A549 treated with AZD9567 at 1 μM for 4 hours (cell line): Measurements from ENCODE around the gene IL1RL1. TPM values are rescaled to one million over a fixed set of nuclear protein-coding genes. Genes with fewer than 3 reads are reported as not detected.

ENCODE experiments used
- total RNA-seq: library from RNA; stranded (reverse); fragments of 200-300 nt; extraction: Qiagen RNA extraction; gene quantifications from 5 replicates; pipeline ENCODE4 v1.2.3, GENCODE V29; 2022; ENCODE audit not compliant: insufficient read depth

The IL1RL1 gene
- 0.71 to 3.1 TPM (median 1.0 TPM) in 5 replicates for total RNA-seq

GRCh38 chr2:102310964-102311640 is at the start of gene IL1RL1:
Gene IL1RL1, plus strand, starts transcription at chr2:102311563. Its CDS starts 26,702 bp downstream, at chr2:102338265.

GRCh38 chr2:102355526-102356380 is 44.4 kb downstream of the IL1RL1 start, which contains the start of gene IL18R1:
Gene IL18R1, plus strand, starts transcription at chr2:102355796. Its CDS starts 6,865 bp downstream, at chr2:102362661.

Other genes starting within 250 kb of the IL1RL1 start
- 27.0 to 41.6 TPM (median 37.1 TPM) in 5 replicates for gene IL1R1, start 168.8 kb upstream of the IL1RL1 start, total RNA-seq
- 0.02 TPM in 1 of 5 replicates, not detected in the others for gene IL1RL2, start 124.5 kb upstream of the IL1RL1 start, total RNA-seq
- 0.99 to 1.6 TPM (median 1.2 TPM) in 5 replicates for gene IL18R1, start 44.2 kb downstream of the IL1RL1 start, total RNA-seq
- gene IL18RAP, start 111.6 kb downstream of the IL1RL1 start, total RNA-seq, result 0.05 to 0.12 TPM (median 0.06 TPM) in 3 of 5 replicates, not detected in the others
- gene SLC9A4, start 161.7 kb downstream of the IL1RL1 start, total RNA-seq, result not detected in 5 replicates